ENCODE measurements around the gene JAG1. TPM values are rescaled to one million over a fixed set of nuclear protein-coding genes. Genes with fewer than 3 reads are reported as not detected.
"Not testable (repeated sequence)": the region's sequence is repeated elsewhere in the genome, so short reads cannot be mapped to it uniquely, and the experiment has no call there.

JAG1 gene
- total RNA-seq, 4 donors from 2014 or later: 89.6 to 182 (median 123) TPM

DNA sequence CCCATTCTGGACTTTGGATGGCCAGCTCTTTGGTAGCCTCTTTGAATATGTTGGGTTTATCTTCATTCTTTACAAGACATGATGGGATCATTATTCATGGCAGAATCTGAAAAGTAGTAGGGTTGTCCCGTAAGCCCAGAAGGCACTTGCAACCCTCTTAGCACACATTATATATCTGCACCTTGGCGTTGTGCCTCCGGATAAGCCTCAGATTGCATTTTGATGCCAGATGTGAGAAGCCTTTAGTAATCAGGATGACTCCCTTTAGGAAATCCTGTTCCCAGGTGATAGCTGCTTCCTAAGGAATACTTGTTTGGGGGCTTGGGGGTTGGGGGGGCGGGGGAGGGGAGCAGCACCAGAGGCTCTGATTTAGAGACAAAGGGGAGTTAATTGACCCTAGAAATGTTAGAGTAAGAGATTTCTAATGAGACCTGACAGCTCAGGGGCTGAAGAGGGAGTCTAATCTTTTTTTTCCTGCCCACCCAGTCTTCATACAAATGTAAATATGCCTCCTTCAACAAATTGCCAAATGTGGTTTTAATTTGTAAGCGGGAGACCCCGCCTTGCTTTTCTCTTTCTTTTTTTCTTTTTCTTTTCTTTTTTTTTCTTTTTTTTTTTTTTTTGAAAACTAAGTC, 55.1 kb downstream of the JAG1 start:
- 37 to 48% methylated on average over 4 to 6 of the region's 6 CpGs for WGBS, 2 donors
- DNase-seq: no peak
- intact Hi-C loops (cut with DNase I): no loop called here

DNA sequence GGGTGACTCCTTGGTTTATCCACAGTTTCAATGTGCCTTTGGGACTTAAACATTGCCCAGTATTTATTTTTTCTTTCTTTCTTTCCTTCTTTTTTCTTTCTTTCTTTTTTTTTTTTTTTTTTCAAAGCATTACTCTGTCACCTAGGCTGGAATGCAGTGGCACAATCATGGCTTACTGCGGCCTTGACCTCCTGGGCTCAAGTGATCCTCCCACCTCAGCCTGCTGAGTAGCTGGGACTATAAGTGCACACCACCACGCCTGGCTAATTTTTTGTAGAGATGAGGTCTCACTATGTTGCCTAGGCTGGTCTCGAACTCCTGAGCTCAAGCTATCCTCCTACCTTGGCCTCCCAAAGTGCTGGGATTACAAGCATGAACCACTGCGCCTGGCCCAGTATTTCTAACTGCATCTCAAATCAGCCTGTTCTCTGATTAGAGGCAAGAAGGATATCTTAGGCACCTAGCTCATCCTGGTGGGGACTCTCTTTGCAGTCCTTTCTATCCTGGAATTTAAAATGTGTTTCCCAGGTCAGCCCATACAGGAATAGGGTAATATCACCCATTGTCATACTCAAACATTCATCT, 56.2 kb downstream of the JAG1 start:
- 98 to 100% methylated on average over 4 of the region's 4 CpGs for WGBS, 2 donors
- H3K4me3 ChIP-seq; DNase-seq; intact Hi-C loops (cut with DNase I); H3K27me3 ChIP-seq; H3K36me3 ChIP-seq; H3K9me3 ChIP-seq: not testable (repeated sequence)
- Histone ChIP-seq H3K27ac (peak overlapping the region in 1 of 4 donors; percentile 89), H3K4me1 (peaks cover 5 to 53% (median 17%) of the 10 kb centered on the region in 3 donors)

More for the DNA sequence above, 55.1 kb downstream of the JAG1 start:
- H3K27ac ChIP-seq: peak overlapping the region in 3 of 4 donors; percentile 77 to 89 (median 85)
- H3K4me1 ChIP-seq: peaks cover 14 to 58% (median 26%) of the 10 kb centered on the region in 3 donors
- no peaks in the 10 kb centered on the region for H3K27me3 ChIP-seq
- H3K4me3 ChIP-seq: no peak overlapping the region
- no peaks in the 10 kb centered on the region for H3K36me3 ChIP-seq
- no peaks in the 10 kb centered on the region for H3K9me3 ChIP-seq
- TF ChIP-seq, protein P1, sequence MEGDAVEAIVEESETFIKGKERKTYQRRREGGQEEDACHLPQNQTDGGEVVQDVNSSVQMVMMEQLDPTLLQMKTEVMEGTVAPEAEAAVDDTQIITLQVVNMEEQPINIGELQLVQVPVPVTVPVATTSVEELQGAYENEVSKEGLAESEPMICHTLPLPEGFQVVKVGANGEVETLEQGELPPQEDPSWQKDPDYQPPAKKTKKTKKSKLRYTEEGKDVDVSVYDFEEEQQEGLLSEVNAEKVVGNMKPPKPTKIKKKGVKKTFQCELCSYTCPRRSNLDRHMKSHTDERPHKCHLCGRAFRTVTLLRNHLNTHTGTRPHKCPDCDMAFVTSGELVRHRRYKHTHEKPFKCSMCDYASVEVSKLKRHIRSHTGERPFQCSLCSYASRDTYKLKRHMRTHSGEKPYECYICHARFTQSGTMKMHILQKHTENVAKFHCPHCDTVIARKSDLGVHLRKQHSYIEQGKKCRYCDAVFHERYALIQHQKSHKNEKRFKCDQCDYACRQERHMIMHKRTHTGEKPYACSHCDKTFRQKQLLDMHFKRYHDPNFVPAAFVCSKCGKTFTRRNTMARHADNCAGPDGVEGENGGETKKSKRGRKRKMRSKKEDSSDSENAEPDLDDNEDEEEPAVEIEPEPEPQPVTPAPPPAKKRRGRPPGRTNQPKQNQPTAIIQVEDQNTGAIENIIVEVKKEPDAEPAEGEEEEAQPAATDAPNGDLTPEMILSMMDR (IDR thresholded peaks at IDR 0.05): no peak
- TF ChIP-seq POLR2A (IDR thresholded peaks at IDR 0.05): no peak

DNA sequence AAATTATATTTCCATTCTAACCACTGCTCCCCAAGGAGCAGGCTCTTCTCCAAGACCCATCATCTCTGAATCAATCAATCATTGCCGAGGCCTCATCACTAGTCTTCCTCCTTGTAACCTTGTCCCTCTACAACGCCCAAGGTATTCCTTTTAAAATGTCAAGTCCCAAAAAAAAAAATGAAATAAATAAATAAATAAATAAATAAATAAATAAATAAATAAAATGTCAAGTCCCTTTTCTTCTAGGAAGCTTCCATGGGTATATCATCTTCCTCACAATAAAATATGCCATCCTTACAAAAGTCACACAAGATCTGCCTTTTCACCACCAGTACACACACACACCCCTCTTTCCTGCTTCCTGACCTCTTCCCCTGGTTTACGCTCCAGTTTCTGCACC, 57.6 kb downstream of the JAG1 start:
- Histone ChIP-seq H3K4me3 (no peak overlapping the region), H3K36me3 (no peaks in the 10 kb centered on the region), H3K4me1 (peaks cover 0 to 45% (median 11%) of the 10 kb centered on the region in 3 donors), H3K27me3 (no peaks in the 10 kb centered on the region), H3K9me3 (no peaks in the 10 kb centered on the region), H3K27ac (no peak overlapping the region)
- WGBS, 2 donors: 95% methylated on average over 3 of the region's 3 CpGs
- intact Hi-C loops (cut with DNase I): no loop called here
- no peak for DNase-seq
- TF ChIP-seq POLR2A (IDR thresholded peaks at IDR 0.05): no peak
- TF ChIP-seq, protein P1 (IDR thresholded peaks at IDR 0.05): no peak

DNA sequence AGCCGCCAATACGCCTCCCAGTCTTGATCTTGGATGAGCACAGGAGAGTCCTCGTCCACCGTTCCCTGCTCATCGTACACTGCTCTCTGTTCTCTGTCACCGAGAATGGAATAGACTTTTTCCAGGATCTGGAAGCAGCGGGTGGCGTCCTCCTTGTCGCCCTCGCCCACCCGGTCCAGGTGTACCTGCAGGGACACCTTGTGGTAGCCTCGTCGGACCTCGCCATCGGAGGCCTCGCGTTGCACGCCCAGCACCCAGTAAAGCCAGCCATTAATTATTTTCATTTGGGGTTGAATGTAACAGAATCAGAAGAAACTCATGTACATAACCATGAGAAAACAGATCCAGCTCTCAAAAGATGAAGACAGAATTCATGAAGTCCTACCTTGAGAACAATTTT, 59.9 kb downstream of the JAG1 start:
- Histone ChIP-seq H3K27me3 (no peaks in the 10 kb centered on the region), H3K9me3 (no peaks in the 10 kb centered on the region), H3K4me3 (no peak overlapping the region), H3K27ac (no peak overlapping the region), H3K36me3 (no peaks in the 10 kb centered on the region), H3K4me1 (peaks cover 0 to 44% (median 14%) of the 10 kb centered on the region in 3 donors)
- TF ChIP-seq, protein P1 (IDR thresholded peaks at IDR 0.05): no peak
- no peak for TF ChIP-seq POLR2A (IDR thresholded peaks at IDR 0.05)
- WGBS, 2 donors: 91 to 96% methylated on average over 18 of the region's 18 CpGs
- intact Hi-C loops (cut with DNase I): no loop called here
- no peak for DNase-seq

DNA sequence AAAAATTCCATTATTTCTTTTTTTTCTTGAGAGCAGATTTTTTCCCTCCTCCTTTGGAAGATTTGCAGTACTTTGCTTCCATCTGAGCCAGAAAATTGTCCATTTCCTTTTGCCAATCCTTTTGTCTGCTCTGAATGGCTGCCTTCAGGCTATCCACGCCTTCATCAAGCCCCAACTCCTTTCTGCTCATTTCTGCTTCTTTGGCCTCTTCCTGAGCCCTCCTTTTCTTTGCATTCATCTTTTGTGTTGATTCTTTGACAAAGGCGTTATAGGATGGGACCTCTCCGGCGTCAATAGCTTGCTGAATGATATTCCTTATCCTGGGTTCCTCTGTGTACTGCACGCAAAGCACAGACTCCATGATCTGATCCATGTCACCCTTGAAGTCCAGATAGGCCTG, 60.4 kb downstream of the JAG1 start:
- peaks cover 0 to 40% (median 11%) of the 10 kb centered on the region in 3 donors for H3K4me1 ChIP-seq
- H3K36me3 ChIP-seq; H3K27me3 ChIP-seq; DNase-seq; H3K4me3 ChIP-seq; H3K9me3 ChIP-seq; H3K27ac ChIP-seq; intact Hi-C loops (cut with DNase I): not testable (repeated sequence)
- 54 to 68% methylated on average over 5 of the region's 5 CpGs for WGBS, 2 donors

DNA sequence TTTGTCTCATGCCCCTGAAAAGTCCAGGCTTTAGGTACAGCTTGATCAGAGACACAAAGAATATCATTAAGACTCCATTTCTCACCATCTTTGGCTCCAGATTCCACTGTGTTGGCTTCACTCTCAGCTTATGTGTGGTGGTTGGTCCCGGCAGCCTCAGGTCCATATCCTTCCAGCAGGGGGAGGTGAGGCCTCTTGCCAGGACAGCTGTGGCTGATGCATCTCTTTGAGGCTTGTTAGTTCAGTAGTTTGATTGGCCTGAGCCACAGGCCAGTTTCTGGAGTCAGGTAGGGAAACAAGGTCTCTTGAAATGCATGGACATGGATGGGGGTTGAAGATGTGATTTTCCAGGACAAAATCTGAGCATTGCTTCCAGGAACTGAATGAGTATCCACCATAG, 62.4 kb downstream of the JAG1 start:
- no peak for TF ChIP-seq POLR2A (IDR thresholded peaks at IDR 0.05)
- TF ChIP-seq, protein P1 (IDR thresholded peaks at IDR 0.05): peak in 5 of 6 experiments; percentile 15 to 73 (median 48)
- no peak for DNase-seq
- peaks cover 0 to 35% (median 9%) of the 10 kb centered on the region in 3 donors for H3K4me1 ChIP-seq
- H3K27ac ChIP-seq: peak overlapping the region in 3 of 4 donors; percentile 16 to 71 (median 38)
- H3K27me3 ChIP-seq: no peaks in the 10 kb centered on the region
- intact Hi-C loops (cut with DNase I): no loop called here
- 40 to 50% methylated on average over 1 of the region's 1 CpG for WGBS, 2 donors
- no peaks in the 10 kb centered on the region for H3K36me3 ChIP-seq
- H3K9me3 ChIP-seq: no peaks in the 10 kb centered on the region
- no peak overlapping the region for H3K4me3 ChIP-seq
